H9 (cell line): ENCODE measurements around the gene ATAT1. TPM values are rescaled to one million over a fixed set of nuclear protein-coding genes. Genes with fewer than 3 reads are reported as not detected.

ENCODE experiments used
- DNase-seq: peaks from one replicate; pipeline ENCODE4 v3.0.0-alpha.2; 2017
- H2AFZ ChIP-seq: one replicate; pipeline ENCODE4 v1.6.1; 2013; ENCODE audit warnings: mild to moderate bottlenecking, low read length, control low read depth, moderate library complexity
- H2AK5ac ChIP-seq: 2 replicates; pipeline ENCODE4 v1.6.1; 2013; ENCODE audit warnings: low read length, control low read depth, mixed read lengths; ENCODE audit not compliant: insufficient read length
- H2BK120ac ChIP-seq: one replicate; pipeline ENCODE4 v1.6.1; 2013; ENCODE audit warnings: low read depth, mild to moderate bottlenecking, low read length, control low read depth, inconsistent platforms; ENCODE audit not compliant: poor library complexity, severe bottlenecking
- H2BK12ac ChIP-seq: 2 replicates; pipeline ENCODE4 v1.6.1; 2013; ENCODE audit warnings: low read length, control low read depth, mixed read lengths, low read depth; ENCODE audit not compliant: insufficient read length
- H2BK15ac ChIP-seq: 2 replicates; pipeline ENCODE4 v1.6.1; 2013; ENCODE audit warnings: low read depth, low read length, control low read depth
- H2BK20ac ChIP-seq: one replicate; pipeline ENCODE4 v1.6.1; 2013; ENCODE audit warnings: low read depth, mild to moderate bottlenecking, low read length, control low read depth, inconsistent platforms; ENCODE audit not compliant: poor library complexity, severe bottlenecking
- H2BK5ac ChIP-seq: 2 replicates; pipeline ENCODE4 v1.6.1; 2013; ENCODE audit warnings: low read length, control low read depth, mixed read lengths; ENCODE audit not compliant: insufficient read length
- H3K14ac ChIP-seq: 2 replicates; pipeline ENCODE4 v1.6.1; 2013; ENCODE audit warnings: low read length, control low read depth; ENCODE audit not compliant: insufficient read depth
- H3K18ac ChIP-seq: 2 replicates; pipeline ENCODE4 v1.6.1; 2013; ENCODE audit warnings: low read depth, mild to moderate bottlenecking, mixed read lengths, low read length, control low read depth; ENCODE audit not compliant: insufficient read length
- H3K23ac ChIP-seq: 2 replicates; pipeline ENCODE4 v1.6.1; 2013; ENCODE audit warnings: low read length, control low read depth, mixed read lengths, low read depth; ENCODE audit not compliant: insufficient read length
- H3K23me2 ChIP-seq: 2 replicates; pipeline ENCODE4 v1.6.1; 2013; ENCODE audit warnings: low read depth, mild to moderate bottlenecking, mixed read lengths, low read length, control low read depth; ENCODE audit not compliant: insufficient read length, poor library complexity, severe bottlenecking
- H3K27ac ChIP-seq: 2 replicates; pipeline ENCODE4 v1.5.1; 2013; ENCODE audit warnings: low read length, control low read depth, mixed read lengths, low read depth; ENCODE audit not compliant: insufficient read length
- H3K27me3 ChIP-seq: 2 replicates; pipeline ENCODE4 v1.6.1; 2013; ENCODE audit warnings: low read length, control low read depth, inconsistent platforms; ENCODE audit not compliant: insufficient read depth
- H3K4ac ChIP-seq: 2 replicates; pipeline ENCODE4 v1.6.1; 2013; ENCODE audit warnings: low read depth, mild to moderate bottlenecking, control low read depth, inconsistent platforms, low read length, moderate library complexity
- H3K4me1 ChIP-seq: 2 replicates; pipeline ENCODE4 v1.6.1; 2013; ENCODE audit warnings: low read length, control low read depth, inconsistent platforms; ENCODE audit not compliant: insufficient read depth
- H3K4me2 ChIP-seq: 2 replicates; pipeline ENCODE4 v1.6.1; 2013; ENCODE audit warnings: low read length, control low read depth, mixed read lengths; ENCODE audit not compliant: insufficient read length, insufficient read depth
- H3K56ac ChIP-seq: 2 replicates; pipeline ENCODE4 v1.6.1; 2013; ENCODE audit warnings: low read depth, mild to moderate bottlenecking, mixed read lengths, low read length, control low read depth; ENCODE audit not compliant: insufficient read length
- H3K79me1 ChIP-seq: 2 replicates; pipeline ENCODE4 v1.6.1; 2013; ENCODE audit warnings: low read depth, mild to moderate bottlenecking, moderate library complexity, low read length, control low read depth, inconsistent platforms; ENCODE audit not compliant: insufficient read depth, poor library complexity, severe bottlenecking
- H3K79me2 ChIP-seq: 2 replicates; pipeline ENCODE4 v1.6.1; 2013; ENCODE audit warnings: low read length, control low read depth, inconsistent platforms; ENCODE audit not compliant: insufficient read depth
- H3K9ac ChIP-seq: 2 replicates; pipeline ENCODE4 v1.6.1; 2013; ENCODE audit warnings: low read length, control low read depth, mixed read lengths; ENCODE audit not compliant: insufficient read length; ENCODE audit errors: extremely low read depth
- H3K9me3 ChIP-seq: one replicate; pipeline ENCODE4 v1.6.1; 2013; ENCODE audit warnings: low read depth, low read length, inconsistent platforms; ENCODE audit not compliant: control insufficient read depth
- H3T11ph ChIP-seq: one replicate; pipeline ENCODE4 v1.6.1; 2013; ENCODE audit warnings: mild to moderate bottlenecking, low read length, control low read depth, inconsistent platforms
- H4K20me1 ChIP-seq: one replicate; pipeline ENCODE4 v1.6.1; 2013; ENCODE audit not compliant: control insufficient read depth, insufficient read length, insufficient read depth
- H4K5ac ChIP-seq: 2 replicates; pipeline ENCODE4 v1.6.1; 2013; ENCODE audit warnings: low read depth, mild to moderate bottlenecking, mixed read lengths, low read length, control low read depth; ENCODE audit not compliant: insufficient read length
- H4K8ac ChIP-seq: replicated peaks from 2 replicates; pipeline ENCODE4 v1.6.1; 2013; ENCODE audit warnings: low read length, control low read depth, mixed read lengths, low read depth; ENCODE audit not compliant: insufficient read length
- H4K91ac ChIP-seq: 2 replicates; pipeline ENCODE4 v1.6.1; 2013; ENCODE audit warnings: low read depth, mild to moderate bottlenecking, moderate library complexity, mixed read lengths, low read length, control low read depth; ENCODE audit not compliant: insufficient read length
- H3K27ac Mint-ChIP-seq, 3 experiments: 2 replicates in 2 of 3; 3 replicates in 1 of 3; pipeline ENCODE4 v1.8.0; 2020 to 2021; ENCODE audit warnings: mixed read lengths in 3 of 3, mild to moderate bottlenecking in 1 of 3, moderate library complexity in 1 of 3
- H3K27me3 Mint-ChIP-seq: 2 replicates; pipeline ENCODE4 v1.8.0; 2021; ENCODE audit warnings: low read depth, mild to moderate bottlenecking, moderate library complexity, mixed read lengths
- H3K36me3 Mint-ChIP-seq, 3 experiments: 2 replicates in 2 of 3; 3 replicates in 1 of 3; pipeline ENCODE4 v1.8.0; 2020 to 2021; ENCODE audit warnings: low read depth in 3 of 3, mixed read lengths in 3 of 3; ENCODE audit not compliant: insufficient read depth in 1 of 3
- H3K4me1 Mint-ChIP-seq, 2 experiments: 2 replicates each; pipeline ENCODE4 v1.8.0; 2020; ENCODE audit warnings: mixed read lengths in 2 of 2
- H3K4me3 Mint-ChIP-seq, 2 experiments: 2 replicates in 1 of 2; 3 replicates in 1 of 2; pipeline ENCODE4 v1.8.0; 2020 to 2021; ENCODE audit warnings: mild to moderate bottlenecking in 2 of 2, mixed read lengths in 2 of 2, moderate library complexity in 1 of 2
- H3K9me3 Mint-ChIP-seq, 2 experiments: 2 replicates in 1 of 2; 3 replicates in 1 of 2; pipeline ENCODE4 v1.8.0; 2020; ENCODE audit warnings: mild to moderate bottlenecking in 2 of 2, mixed read lengths in 2 of 2, moderate library complexity in 1 of 2
- CTCF ChIP-seq: fragments of 200-600 bp; sonication (generic); conservative IDR thresholded peaks from 3 replicates; pipeline ENCODE4 v1.8.0; 2021; ENCODE audit warnings: antibody characterized with exemption, mild to moderate bottlenecking
- WGBS: extraction: QIAGEN DNeasy Blood & Tissue Kit; methylation state at CpG from one replicate; pipeline ENCODE4 v1.1.7; 2013; ENCODE audit warnings: missing lambda C conversion rate, low lambda C conversion rate, mixed read lengths; ENCODE audit not compliant: insufficient read length; ENCODE audit errors: extremely low coverage; 5-methylcytosine and 5-hydroxymethylcytosine counted together
- total RNA-seq: library from RNA; stranded (reverse); gene quantifications from 2 replicates; pipeline ENCODE4 v1.2.1, GENCODE V29; 2021

The ATAT1 gene
- total RNA-seq, 1 experiment from 2014 or later, result 20.1 TPM

GRCh38 chr6:30617565-30618269, 9.0 kb upstream of the ATAT1 start, which contains the start of gene MRPS18B:
Gene MRPS18B (plus strand): TSS chr6:30617840. CDS start chr6:30617866, 26 bp downstream.
- no peak for TF ChIP-seq CTCF

More at GRCh38 chr6:30617565-30618269, 9.0 kb upstream of the ATAT1 start, which contains the start of gene MRPS18B:
- H3K27ac Mint-ChIP-seq, result peak within 1 kb of the TSS; percentile 99 to 100 (median 100)
- peak; percentile 96 for DNase-seq
- H3K4me1 ChIP-seq, result peaks cover 4% of the 10 kb centered on the region; the same call in 1 of the 2 replicates
- WGBS, result no CpG with 5 or more reads among the region's 34 CpGs
- H2BK5ac ChIP-seq, result peak within 1 kb of the TSS; percentile 59
- H4K20me1 ChIP-seq, result no peaks in the 10 kb centered on the region
- peaks cover 38 to 64% (median 56%) of the 10 kb centered on the region in 3 experiments for H3K36me3 Mint-ChIP-seq
- no peak within 1 kb of the TSS for H3T11ph ChIP-seq
- no peak within 1 kb of the TSS; the same call in 1 of the 2 replicates for H3K4ac ChIP-seq
- H2BK20ac ChIP-seq, result no peak within 1 kb of the TSS
- peaks cover 21% of the 10 kb centered on the region for H3K23me2 ChIP-seq
- H3K79me2 ChIP-seq, result peaks cover 2% of the 10 kb centered on the region; the same call in 1 of the 2 replicates
- H3K4me1 Mint-ChIP-seq, result peaks cover 25 to 28% of the 10 kb centered on the region in 2 experiments
- no peaks in the 10 kb centered on the region; the same call in 1 of the 2 replicates for H3K27me3 Mint-ChIP-seq
- H3K14ac ChIP-seq, result peak within 1 kb of the TSS; percentile 83
- peaks cover 8 to 12% of the 10 kb centered on the region in 2 experiments; a peak in 3 of 5 replicates for H3K9me3 Mint-ChIP-seq
- no peak within 1 kb of the TSS for H3K23ac ChIP-seq
- peak within 1 kb of the TSS; percentile 99 for H3K9ac ChIP-seq
- H3K4me2 ChIP-seq, result peak within 1 kb of the TSS; percentile 89
- H3K79me1 ChIP-seq, result peaks cover 4% of the 10 kb centered on the region
- no peak within 1 kb of the TSS for H4K8ac ChIP-seq
- H2BK15ac ChIP-seq, result no peak within 1 kb of the TSS; the same call in 1 of the 2 replicates
- H4K5ac ChIP-seq, result peak within 1 kb of the TSS; percentile 63
- H3K56ac ChIP-seq, result peak within 1 kb of the TSS; percentile 95
- peak within 1 kb of the TSS; percentile 87 for H3K18ac ChIP-seq
- H2AFZ ChIP-seq, result no peak within 1 kb of the TSS
- H2BK12ac ChIP-seq, result no peak within 1 kb of the TSS
- H4K91ac ChIP-seq, result no peak within 1 kb of the TSS
- peak within 1 kb of the TSS; percentile 90 for H3K27ac ChIP-seq
- H3K4me3 Mint-ChIP-seq, result peak within 1 kb of the TSS; percentile 92 to 97
- H3K27me3 ChIP-seq, result no peaks in the 10 kb centered on the region
- no peak within 1 kb of the TSS for H2BK120ac ChIP-seq
- H2AK5ac ChIP-seq, result no peak within 1 kb of the TSS
- no peaks in the 10 kb centered on the region for H3K9me3 ChIP-seq
